GM18858 (cell line): ENCODE results near the gene FXYD6.
"Not testable (repeated sequence)": the region's sequence is repeated elsewhere in the genome, so short reads cannot be mapped to it uniquely, and the experiment has no call there.

Experiments used
- ATAC-seq: cut with Tn5 transposase; IDR thresholded peaks from one replicate; pipeline ENCODE4 v1.9.1; 2021; ENCODE audit not compliant: unreplicated experiment

Gene FXYD6

DNA sequence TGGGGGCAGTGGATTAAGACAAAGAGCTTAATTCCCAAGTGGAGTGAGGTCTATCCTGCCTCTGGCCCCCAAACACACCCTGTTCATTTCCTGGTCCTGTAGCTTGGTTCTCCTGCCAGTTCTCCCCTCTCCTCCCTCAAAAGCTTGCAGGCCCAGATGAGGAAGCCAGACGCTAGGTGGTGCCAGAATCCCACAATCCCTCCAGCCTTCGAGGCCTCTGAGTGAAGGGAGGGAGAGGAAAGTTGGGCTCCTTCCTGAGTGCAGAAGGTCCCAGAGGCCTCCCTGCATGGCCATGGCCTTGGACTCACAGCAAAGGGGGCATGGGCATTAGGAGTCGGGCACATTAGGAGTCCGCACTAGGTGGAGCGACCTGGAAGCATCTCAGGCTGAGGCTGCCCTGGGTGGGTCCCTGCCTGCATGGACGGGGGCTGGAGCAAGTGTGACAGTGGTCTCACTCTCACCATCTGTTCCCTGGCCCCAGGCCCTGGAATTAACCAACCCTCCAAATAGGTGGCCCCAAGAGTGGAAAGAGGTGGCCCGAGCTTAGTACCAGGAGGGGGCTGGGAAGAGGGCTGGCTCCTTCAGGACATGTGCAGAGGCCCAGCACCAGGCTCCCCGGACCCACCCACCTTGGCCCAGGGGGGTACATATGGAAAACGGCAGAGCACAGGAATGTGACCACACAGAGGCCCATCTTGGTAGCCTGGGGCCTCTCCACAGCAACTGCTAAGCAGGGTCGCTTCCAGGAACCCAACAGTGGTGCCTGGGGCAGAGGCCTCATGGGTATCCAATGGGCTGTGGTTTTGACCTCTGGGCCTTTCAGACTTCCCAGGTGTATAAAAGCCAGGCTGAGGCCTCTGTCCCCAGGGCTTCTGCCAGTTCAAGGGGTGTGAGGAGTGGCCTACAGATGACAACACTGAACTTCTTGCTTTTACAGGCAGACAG, 57.1 kb downstream of the FXYD6 start:
- no peak for ATAC-seq

DNA sequence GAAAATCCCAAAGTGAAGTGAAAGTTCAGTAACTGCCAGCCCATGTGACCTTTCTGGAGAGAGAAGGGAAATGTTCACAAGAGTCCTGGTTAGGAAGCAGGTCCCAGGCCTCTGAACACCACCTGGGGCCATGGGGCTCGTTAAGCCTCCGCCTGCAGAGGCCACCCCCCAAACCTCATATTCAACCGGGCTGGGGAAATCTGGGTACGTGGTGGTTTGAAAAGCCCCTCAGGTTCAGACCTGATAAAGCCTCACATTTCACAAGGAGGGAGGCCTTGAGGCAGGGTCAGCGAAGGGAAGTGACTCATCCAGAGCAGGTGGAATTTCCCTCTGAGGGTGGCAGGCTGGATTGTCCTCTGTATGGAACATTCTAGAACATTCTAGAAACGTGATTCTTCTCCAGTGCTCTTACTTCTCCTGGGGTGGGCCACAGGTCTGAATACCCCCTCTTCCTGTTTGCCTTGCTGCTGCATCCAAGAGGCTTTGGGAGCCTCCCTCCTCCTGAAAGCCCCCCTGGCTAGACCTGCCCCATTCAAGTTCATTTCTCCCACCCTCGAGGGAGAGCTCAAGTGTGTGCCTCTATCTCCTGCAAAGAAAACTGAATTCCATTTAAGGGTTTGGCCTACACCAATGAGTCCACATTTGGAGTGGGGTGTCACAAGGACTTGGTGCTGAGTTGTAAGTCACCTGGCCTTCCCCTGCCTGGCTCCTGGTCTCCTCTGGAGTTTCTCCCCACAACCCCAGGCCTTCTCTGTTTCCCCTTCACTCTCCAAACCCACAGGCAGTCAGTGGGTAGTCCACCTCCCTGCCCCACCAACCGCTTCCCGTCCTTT, 58.2 kb downstream of the FXYD6 start:
- ATAC-seq = peak; percentile 13

DNA sequence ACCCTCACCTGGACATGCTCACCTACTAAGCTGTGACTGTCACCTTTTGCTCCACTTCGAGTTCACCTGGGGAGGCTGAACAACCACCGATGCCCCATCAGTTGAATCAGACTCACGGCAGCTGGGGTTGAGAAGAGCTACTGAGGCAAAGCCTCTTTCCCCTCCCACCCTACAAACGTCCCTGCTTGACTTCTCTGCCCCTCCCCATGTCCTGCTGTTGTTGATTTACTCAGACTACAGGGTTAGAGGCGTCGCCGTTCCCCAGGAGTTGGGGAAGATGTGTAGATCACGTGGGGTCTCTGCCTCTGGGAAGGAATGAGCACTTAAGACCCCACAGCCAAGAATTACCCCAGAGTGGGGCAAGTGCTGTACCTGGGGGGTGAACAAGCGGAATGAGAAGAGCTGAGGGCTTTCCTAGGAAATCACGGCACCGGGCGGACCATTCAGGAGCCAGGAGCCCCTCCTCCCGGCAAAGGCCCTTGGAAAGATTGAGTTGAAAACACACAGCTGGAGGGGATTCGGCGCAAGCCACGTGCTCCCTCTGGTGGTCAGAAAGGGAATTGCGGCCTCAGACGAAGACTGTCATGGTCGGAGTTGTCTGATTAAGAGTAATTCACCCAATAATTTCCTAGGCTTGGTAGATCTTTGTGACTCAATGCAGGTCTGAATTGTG, 59.0 kb downstream of the FXYD6 start:
- ATAC-seq = peak; percentile 20

DNA sequence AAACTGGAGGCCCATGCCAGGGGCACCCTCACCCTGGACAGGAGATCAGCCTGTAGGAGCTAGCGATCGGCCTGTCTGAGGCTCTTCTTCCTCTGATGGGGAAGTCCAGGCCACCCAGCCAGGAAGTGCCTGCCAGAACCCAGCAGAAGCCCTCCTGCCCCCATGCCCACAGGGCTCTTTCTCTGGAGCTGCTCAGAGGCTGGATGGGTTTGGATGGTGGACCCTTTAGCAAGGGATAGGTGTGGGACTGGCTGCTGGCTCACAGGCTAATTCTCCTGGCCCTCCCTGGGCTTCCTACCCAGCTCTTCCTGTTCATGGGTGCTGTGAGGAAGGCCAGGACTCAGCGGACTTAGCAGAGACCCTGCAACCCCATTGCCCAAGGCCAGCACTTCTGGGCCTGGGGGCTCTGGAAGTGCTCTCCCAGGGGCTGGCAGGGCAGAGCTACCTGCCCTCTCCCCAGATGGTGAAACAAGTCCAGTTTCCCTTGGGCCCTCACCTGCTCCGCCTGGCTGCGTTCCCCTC, 59.6 kb downstream of the FXYD6 start:
- no peak for ATAC-seq

DNA sequence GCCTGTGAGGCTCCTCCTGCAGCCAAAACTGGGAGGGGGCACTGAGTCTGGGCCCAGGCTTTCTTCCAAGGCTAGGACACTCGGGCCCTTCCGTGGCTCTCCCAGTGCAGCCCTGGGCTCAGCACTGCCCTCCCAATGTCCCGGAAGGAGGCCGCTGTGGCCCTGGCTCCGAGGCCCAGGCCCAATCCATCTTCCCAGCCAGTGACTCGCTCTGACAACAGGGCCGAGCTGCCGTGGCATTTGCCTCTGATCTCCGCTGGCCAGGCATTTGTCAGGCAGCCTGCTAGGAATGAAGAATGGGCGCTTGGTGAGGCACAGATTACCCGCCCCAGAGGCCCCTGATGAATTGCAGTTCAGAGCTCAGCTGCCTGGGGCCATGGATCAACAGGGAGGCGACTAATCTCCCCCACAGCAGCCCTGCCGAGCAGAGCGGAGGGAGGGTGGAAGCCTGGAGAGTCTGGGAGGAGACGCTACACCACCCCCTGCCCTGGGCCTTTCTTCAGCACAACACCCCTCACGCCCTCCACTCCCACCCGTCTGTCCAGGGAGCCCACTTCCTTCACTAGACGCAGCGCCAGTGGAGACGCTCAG, 60.2 kb downstream of the FXYD6 start:
- ATAC-seq = no peak

- ATAC-seq = peak; percentile 75
These were observed 61.1 kb downstream of the FXYD6 start for GRCh38 chr11:117815262-117815803.

DNA sequence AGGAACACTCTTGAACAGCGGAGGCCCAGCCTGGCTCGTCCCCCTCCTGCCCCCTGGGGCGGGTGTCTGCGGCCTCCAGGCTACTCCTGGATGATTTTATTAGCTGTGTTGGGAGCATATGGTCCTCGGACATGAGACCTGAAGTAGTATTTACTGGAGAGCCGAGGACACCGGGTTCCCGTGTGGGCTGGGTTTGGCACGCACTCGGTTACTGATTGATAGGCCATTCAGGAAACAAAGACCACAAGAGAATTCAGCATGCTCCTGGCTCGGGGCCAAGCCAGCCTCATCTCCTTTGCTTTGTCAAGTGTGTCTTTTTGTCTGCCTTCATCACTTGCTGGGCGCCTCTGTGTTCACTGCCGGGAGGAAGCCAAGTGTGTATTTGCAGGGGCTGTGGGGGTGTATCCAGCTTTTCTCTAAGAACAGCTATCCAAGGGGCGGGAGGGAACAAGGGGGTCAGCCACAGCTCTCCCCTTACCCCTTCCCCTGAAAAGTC, 61.6 kb downstream of the FXYD6 start:
- ATAC-seq = peak; percentile 31

DNA sequence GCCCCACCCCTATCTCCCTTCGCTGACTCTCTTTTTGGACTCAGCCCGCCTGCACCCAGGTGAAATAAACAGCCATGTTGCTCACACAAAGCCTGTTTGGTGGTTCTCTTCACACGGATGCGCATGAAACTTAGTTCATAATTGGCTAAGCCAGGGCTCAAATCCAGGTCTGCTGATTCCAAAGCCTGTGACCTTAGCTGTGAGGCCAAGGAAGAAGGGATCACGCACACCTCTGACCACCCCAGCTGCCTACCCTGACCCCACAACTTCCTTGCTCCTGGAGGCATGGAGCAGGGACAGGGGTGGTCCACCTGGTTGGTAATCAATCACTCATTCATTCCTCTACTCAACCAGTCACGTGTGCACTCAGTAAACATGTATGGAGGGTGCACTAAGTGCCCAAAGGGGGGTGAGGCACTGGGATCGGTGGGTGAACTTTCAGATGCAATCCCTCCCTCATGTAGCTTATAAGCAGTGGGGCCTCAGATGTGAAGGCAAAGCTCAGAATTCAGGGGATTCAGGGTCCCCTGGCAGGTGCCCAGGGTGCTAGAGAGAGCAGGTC, 62.2 kb downstream of the FXYD6 start:
- no peak for ATAC-seq

DNA sequence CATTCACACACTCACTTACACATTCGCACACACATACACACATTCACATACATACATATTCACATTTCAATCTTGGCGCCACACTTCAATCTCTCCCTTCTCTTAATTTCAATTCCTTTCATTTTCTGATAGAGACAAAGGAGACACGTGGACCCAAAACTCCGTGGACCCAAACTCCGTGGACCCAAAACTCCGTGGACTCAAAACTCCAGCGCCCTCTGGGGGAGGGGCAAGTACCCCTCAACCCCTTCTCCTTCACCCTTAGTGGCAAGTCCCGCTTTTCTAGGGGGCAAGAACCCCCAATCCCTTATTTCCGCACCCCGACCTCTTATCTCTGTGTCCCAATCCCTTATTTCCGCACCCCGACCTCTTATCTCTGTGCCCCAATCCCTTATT, 66.4 kb downstream of the FXYD6 start:
- ATAC-seq = not testable (repeated sequence)

DNA sequence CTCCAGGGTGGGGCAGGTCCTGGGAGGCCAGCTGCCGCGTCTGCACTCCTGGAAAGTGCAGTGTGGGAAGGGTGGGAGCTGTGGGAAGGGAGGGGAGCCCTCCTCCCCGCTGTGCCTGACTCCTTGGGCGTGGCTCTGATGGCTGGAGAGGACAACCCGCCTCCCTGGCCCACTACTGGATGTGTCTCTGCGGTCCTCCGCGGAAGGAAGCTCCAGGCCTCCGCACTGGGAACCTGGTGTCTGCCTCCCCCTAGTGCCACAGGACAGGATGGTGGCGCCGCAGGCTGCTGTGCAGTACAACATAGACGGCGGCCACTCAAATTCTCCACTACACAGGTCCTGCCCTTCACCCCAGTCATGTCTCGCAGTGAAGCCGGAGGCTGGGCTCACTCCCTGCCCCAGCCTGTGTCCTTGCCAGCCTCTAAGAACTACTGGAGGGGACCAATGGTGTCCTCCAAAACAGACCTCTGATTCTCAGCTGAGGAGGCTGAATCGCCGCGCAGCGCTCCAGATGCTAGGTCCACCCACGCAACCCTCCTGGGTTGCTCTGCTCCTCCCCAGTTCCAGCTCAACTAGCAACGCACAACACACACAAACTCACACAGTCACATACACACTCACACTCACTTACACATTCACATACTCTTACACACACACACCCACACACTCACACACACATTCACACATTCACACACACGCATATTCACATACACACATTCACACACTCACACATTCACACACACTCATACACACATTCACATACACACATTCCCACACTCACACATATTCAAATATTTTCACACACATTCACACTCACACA, 67.0 kb downstream of the FXYD6 start:
- no peak for ATAC-seq

- ATAC-seq = no peak
These were observed 67.7 kb downstream of the FXYD6 start for GRCh38 chr11:117808784-117809183.

DNA sequence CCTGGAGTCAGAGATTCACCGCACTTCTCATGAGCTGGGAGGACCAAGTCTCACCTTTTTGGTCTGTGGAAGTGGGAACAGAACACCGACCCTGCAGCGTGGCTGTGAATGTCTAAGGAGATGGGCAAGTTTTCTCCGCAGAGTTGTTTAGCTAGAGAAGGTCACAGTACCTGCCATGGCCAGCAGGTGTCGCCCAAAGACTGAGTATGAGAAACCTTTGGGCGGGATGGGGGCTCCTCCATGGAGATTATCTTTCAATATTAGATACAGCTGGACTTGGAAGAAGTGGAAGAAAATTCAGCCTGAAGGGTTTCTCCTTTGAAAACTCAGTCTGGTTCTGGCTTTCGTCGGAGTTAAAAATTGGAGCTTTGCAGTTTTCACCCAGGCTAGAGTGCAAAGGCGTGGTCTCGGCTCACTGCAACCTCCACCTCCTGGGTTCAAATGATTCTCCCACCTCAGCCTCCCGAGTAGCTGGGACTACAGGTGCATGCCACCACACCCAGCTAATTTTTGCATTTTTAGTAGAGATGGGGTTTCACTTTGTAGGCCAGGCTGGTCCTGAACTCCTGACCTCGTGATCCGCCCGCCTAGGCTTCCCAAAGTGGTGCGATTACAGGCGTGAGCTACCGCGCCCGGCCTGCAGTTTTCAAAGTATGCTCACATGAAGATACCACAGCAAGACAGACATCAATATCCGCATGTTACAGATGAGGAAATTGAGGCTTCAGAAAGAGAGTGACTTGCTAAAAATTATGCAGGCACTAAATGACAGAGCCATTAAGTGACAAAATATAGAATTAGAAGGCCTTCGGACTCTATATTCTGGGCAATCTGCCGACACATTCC, 68.8 kb downstream of the FXYD6 start:
- no peak for ATAC-seq

DNA sequence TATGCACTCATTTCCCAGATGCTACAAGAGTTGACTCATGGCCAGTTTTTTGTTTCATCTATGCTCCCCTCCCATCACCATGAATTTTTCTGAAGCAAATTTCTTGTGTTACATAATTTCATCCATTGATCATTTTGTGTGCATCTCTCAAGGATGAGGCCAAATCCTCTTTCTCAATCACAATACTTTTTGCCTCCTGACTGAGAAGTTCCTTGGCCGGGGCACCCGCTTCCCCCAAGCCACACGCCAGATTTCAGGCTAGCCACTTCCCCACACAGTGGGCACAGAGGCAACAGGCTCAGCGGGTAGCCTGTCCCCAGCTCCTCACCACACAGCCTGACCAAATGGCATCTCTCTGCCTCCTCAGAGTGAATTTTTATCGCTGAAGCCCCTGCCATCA, 69.6 kb downstream of the FXYD6 start:
- no peak for ATAC-seq

DNA sequence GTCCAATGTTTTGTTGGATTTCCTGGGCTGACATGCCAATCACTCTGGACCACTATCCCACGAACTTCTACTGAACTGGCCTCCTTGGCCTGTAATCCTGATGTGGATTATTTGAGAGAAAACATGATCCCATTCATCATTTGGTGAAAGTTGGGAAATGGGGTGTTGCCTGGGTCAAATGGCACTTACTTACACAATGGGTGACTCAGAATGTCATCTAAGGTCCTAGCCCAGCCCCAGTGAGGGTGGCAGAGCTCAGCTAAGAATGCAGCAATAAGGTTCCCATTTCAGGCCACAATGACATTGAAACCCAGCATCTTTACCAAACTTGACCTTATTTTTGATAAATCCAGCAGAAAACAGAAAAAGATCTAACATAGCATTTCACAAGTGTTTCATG, 71.4 kb downstream of the FXYD6 start:
- ATAC-seq = no peak

GRCh38 chr11:117803896-117804295, 72.6 kb downstream of the FXYD6 start:
- ATAC-seq = no peak

DNA sequence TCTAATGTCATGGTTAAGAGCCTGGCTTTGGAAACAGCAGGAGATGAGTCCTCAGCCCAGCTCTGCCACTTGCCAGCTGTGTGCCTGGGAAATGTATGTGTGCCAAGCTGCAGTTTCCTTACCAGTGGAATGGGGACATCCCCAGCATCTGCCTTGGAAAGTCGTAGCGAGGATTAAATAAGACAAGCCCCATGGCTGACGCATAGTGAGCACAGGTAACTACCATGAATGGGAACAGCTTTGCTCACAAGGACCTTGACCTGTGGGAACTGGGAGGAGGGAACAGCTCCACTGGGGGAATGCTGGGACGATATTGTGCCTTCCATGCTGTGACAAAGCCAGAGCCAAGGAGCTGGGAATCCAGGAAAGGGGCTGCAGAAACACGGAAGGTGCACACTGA, 76.8 kb downstream of the FXYD6 start:
- ATAC-seq = no peak

- no peak for ATAC-seq
These were observed 79.5 kb downstream of the FXYD6 start, which contains the start of gene DSCAML1 for GRCh38 chr11:117796872-117797529. TSS of gene DSCAML1 (minus strand) at chr11:117797216. CDS start at chr11:117797079, 137 bp downstream.

DNA sequence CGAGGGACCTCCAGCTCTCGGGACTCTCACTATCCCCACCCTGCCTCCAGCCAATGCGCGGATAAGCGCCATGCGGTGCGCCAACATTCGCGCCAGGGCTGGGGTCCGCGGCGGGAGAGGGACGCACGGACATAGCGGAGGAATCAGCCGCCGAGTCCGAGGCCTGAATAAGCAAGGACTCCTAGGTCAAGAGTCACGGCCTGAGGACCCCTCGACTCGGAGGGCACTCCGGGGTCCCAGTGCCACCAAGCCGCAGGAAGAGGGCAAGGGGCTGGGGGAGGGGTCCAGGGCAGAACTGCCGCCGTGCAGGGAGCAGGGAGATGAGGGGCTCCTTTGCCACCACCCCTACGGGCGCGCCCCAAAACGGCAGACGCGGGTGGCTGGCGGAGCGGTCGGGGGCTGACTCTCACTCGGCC, 80.0 kb downstream of the FXYD6 start:
- ATAC-seq = no peak
